Lower leg skin (tissue), 3 donors: ENCODE data around the gene MEIS2.

Source experiments
- CTCF ChIP-seq, 3 donors: fragments of 450-650 bp; IDR thresholded peaks; one replicate each; pipeline ENCODE4 v1.5.1; 2016; ENCODE audit warnings: antibody characterized with exemption in 3 of 3, mild to moderate bottlenecking in 3 of 3, moderate library complexity in 2 of 3
- POLR2A ChIP-seq, 2 donors: fragments of 450-650 bp; IDR thresholded peaks; one replicate each; pipeline ENCODE4 v1.6.1; 2016 to 2017; ENCODE audit warnings: antibody characterized with exemption in 2 of 2, mild to moderate bottlenecking in 1 of 2, moderate library complexity in 1 of 2

DNA sequence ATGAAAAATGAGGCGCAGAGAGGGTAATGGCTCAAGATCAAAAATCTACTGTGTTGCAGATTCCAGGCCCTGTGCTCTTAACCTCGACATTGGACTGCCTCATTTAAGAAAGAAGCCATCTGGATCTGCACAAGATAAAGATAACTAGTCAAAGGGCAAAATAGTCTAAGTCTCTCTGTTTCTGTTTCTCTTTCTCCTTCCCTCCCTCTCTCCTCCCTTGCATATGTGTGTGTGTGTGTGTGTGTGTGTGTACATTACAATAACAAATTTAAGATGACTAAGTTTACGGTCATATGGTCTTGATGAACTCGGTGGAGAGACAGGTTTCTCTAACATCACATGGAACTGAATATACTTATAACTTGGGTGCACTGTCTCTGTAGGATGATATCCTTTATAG lies 69.2 kb downstream of the MEIS2 start:
- TF ChIP-seq CTCF (IDR thresholded peaks at IDR 0.05) (no peak), POLR2A (IDR thresholded peaks at IDR 0.05) (no peak)
